GM12892 (cell line): ENCODE results near the gene CYP46A1. TPM values are rescaled to one million over a fixed set of nuclear protein-coding genes. Genes with fewer than 3 reads are reported as not detected.
"Not testable (repeated sequence)": the region's sequence is repeated elsewhere in the genome, so short reads cannot be mapped to it uniquely, and the experiment has no call there.

ENCODE experiments used
- DNase-seq: peaks from one replicate; pipeline ENCODE4 v3.0.0; 2011; ENCODE audit not compliant: insufficient read length
- FAIRE-seq: peaks from 2 replicates; lab custom pipeline; 2011; peaks lifted over from hg19 to GRCh38; lab: Jason Lieb, UNC
- POLR2A ChIP-seq: IDR thresholded peaks from 2 replicates; pipeline ENCODE4 v1.6.1; 2011; ENCODE audit warnings: low read depth, low read length, control low read depth
- POLR2AphosphoS5 ChIP-seq: IDR thresholded peaks from 2 replicates; pipeline ENCODE4 v1.6.1; 2011; ENCODE audit warnings: low read depth, low read length, control low read depth
- TAF1 ChIP-seq: IDR thresholded peaks from 2 replicates; pipeline ENCODE4 v1.6.1; 2011; ENCODE audit warnings: low read depth, mild to moderate bottlenecking, control low read depth, low read length, borderline replicate concordance
- polyA plus RNA-seq: library from polyadenylated mRNA; unstranded; fragments of >200 nt; gene quantifications from one replicate; pipeline ENCODE4 v1.2.1, GENCODE V29; 2012; ENCODE audit warnings: missing spikeins, inconsistent platforms; ENCODE audit not compliant: missing spikeins

The CYP46A1 gene
- not detected for polyA plus RNA-seq

GRCh38 chr14:99683619-99684409 is at the start of gene CYP46A1:
Gene CYP46A1 (plus strand): TSS chr14:99684298. CDS start chr14:99684418, 120 bp downstream.
- TF ChIP-seq POLR2A (peak; percentile 64), TAF1 (no peak)
- FAIRE-seq (peak; percentile 96), DNase-seq (peak; percentile 96)

- no peak for DNase-seq
- TF ChIP-seq POLR2A = no peak
- no peak for TF ChIP-seq TAF1
- no peak for TF ChIP-seq POLR2AphosphoS5
- FAIRE-seq = no peak
Observed at GRCh38 chr14:99634443-99634842, 49.7 kb upstream of the CYP46A1 start.

- FAIRE-seq (no peak), DNase-seq (no peak)
- TF ChIP-seq POLR2A = no peak
- TF ChIP-seq TAF1 = no peak
- TF ChIP-seq POLR2AphosphoS5 = no peak
Observed at GRCh38 chr14:99635116-99635515, 49.0 kb upstream of the CYP46A1 start.

GRCh38 chr14:99636487-99636886 is 47.6 kb upstream of the CYP46A1 start:
- no peak for DNase-seq
- no peak for FAIRE-seq
- TF ChIP-seq TAF1 (no peak), POLR2A (no peak), POLR2AphosphoS5 (no peak)

- TF ChIP-seq TAF1 (no peak), POLR2AphosphoS5 (no peak), POLR2A (no peak)
- FAIRE-seq = no peak
- no peak for DNase-seq
Observed at GRCh38 chr14:99637624-99638023, 46.5 kb upstream of the CYP46A1 start.

GRCh38 chr14:99642771-99643170 is 41.3 kb upstream of the CYP46A1 start:
- FAIRE-seq, DNase-seq: not testable (repeated sequence)

- FAIRE-seq (no peak), DNase-seq (no peak)
- TF ChIP-seq POLR2A (no peak), POLR2AphosphoS5 (no peak), TAF1 (no peak)
Observed at GRCh38 chr14:99643343-99643742, 40.8 kb upstream of the CYP46A1 start.

GRCh38 chr14:99644035-99644587 is 40.0 kb upstream of the CYP46A1 start:
- FAIRE-seq (no peak), DNase-seq (no peak)
- TF ChIP-seq POLR2AphosphoS5 (no peak), TAF1 (no peak), POLR2A (no peak)

GRCh38 chr14:99644723-99645544 is 39.2 kb upstream of the CYP46A1 start, which contains the start of gene HHIPL1:
Gene HHIPL1 (plus strand): TSS chr14:99645129. CDS start chr14:99645208, 79 bp downstream.
- FAIRE-seq = no peak
- no peak for DNase-seq
- no peak for TF ChIP-seq POLR2AphosphoS5
- no peak for TF ChIP-seq TAF1

GRCh38 chr14:99645545-99646505 is 38.3 kb upstream of the CYP46A1 start:
- no peak for DNase-seq
- no peak for TF ChIP-seq TAF1
- no peak for TF ChIP-seq POLR2A
- no peak for TF ChIP-seq POLR2AphosphoS5
- no peak for FAIRE-seq

GRCh38 chr14:99647411-99647810 is 36.7 kb upstream of the CYP46A1 start:
- no peak for DNase-seq
- TF ChIP-seq POLR2A (no peak), POLR2AphosphoS5 (no peak), TAF1 (no peak)
- FAIRE-seq = no peak
